Activated naive CD4-positive, alpha-beta T cell treated with anti-CD3 and anti-CD28 coated beads for 36 hours (primary cell): ENCODE results near the gene CXCL16. TPM values are rescaled to one million over a fixed set of nuclear protein-coding genes. Genes with fewer than 3 reads are reported as not detected.
"Not testable (repeated sequence)": the region's sequence is repeated elsewhere in the genome, so short reads cannot be mapped to it uniquely, and the experiment has no call there.

Experiments used
- CTCF ChIA-PET: fragments of 350-600 bp; sonication (Branson Sonifier 250); formaldehyde crosslinking; loops from one replicate; lab custom pipeline; 2021; ENCODE audit warnings: antibody characterized with exemption; lab: Charles Lee
- DNase-seq: peaks from one replicate; pipeline ENCODE4 v3.0.0-alpha.2; 2020
- H3K27ac Mint-ChIP-seq: one replicate; pipeline ENCODE4 v1.8.0; 2021; ENCODE audit warnings: mild to moderate bottlenecking, mixed read lengths
- H3K27me3 Mint-ChIP-seq: one replicate; pipeline ENCODE4 v1.8.0; 2021; ENCODE audit warnings: low read depth, mixed read lengths
- H3K36me3 Mint-ChIP-seq: one replicate; pipeline ENCODE4 v1.8.0; 2021; ENCODE audit warnings: low read depth, mixed read lengths
- H3K4me1 Mint-ChIP-seq: one replicate; pipeline ENCODE4 v1.8.0; 2021; ENCODE audit warnings: low read depth, mixed read lengths
- H3K4me3 Mint-ChIP-seq: one replicate; pipeline ENCODE4 v1.8.0; 2021; ENCODE audit warnings: mild to moderate bottlenecking, moderate library complexity, mixed read lengths
- H3K9me3 Mint-ChIP-seq: one replicate; pipeline ENCODE4 v1.8.0; 2021; ENCODE audit warnings: mixed read lengths
- intact Hi-C: fragments of 100-400 bp; cut with micrococcal nuclease; formaldehyde crosslinking; loops from one replicate; pipeline ENCODE4 v1.15.1; 2023
- total RNA-seq, 2 experiments: library from RNA; stranded (reverse); gene quantifications; one replicate each; pipeline ENCODE4 v1.2.3, GENCODE V29; 2021

The CXCL16 gene
- total RNA-seq, 2 experiments from 2014 or later: 2.0 to 2.3 TPM

GRCh38 chr17:4716081-4716480 is 23.6 kb downstream of the CXCL16 start:
- Mint-ChIP-seq H3K27me3 (no peaks in the 10 kb centered on the region), H3K4me3 (no peak overlapping the region), H3K9me3 (no peaks in the 10 kb centered on the region), H3K27ac (peak overlapping the region; percentile 36), H3K4me1 (peaks cover 39% of the 10 kb centered on the region), H3K36me3 (peaks cover 31% of the 10 kb centered on the region)
- intact Hi-C loops: loop anchor here (10.0 kb wide), 1 partner anchor 571 kb away; the partner anchor contains the start of genes CYB5D2 and ZZEF1
- CTCF ChIA-PET: no interaction called here
- DNase-seq: no peak

GRCh38 chr17:4715063-4715744 is 24.5 kb downstream of the CXCL16 start:
- CTCF ChIA-PET: no interaction called here
- Mint-ChIP-seq H3K36me3 (peaks cover 32% of the 10 kb centered on the region), H3K27ac (peak overlapping the region; percentile 91), H3K4me3 (peak overlapping the region; percentile 67), H3K27me3 (no peaks in the 10 kb centered on the region), H3K9me3 (no peaks in the 10 kb centered on the region), H3K4me1 (peaks cover 39% of the 10 kb centered on the region)
- intact Hi-C loops: loop anchor here (10.0 kb wide), 1 partner anchor 570 kb away; the partner anchor contains the start of genes CYB5D2 and ZZEF1
- peak; percentile 56 for DNase-seq

- CTCF ChIA-PET: interaction anchor here (0.6 to 1.1 kb wide), 2 partner anchors 11 to 18 kb away, joined by 3 to 4 read pairs; no protein-coding TSS in a partner anchor
- Mint-ChIP-seq H3K36me3 (peaks cover 28% of the 10 kb centered on the region), H3K4me1 (peaks cover 42% of the 10 kb centered on the region), H3K4me3 (peak overlapping the region; percentile 67), H3K27ac (peak overlapping the region; percentile 91)
- H3K27me3 Mint-ChIP-seq, H3K9me3 Mint-ChIP-seq, DNase-seq: not testable (repeated sequence)
- intact Hi-C loops: loop anchor here (5.0 to 10.0 kb wide), 4 partner anchors 118 to 570 kb away; partner anchors contain the start of genes CYB5D2, MINK1, RABEP1 and UBE2G1
Measured at GRCh38 chr17:4714340-4715062, 25.2 kb downstream of the CXCL16 start.

- CTCF ChIA-PET: interaction anchor here (0.6 to 1.5 kb wide), 2 partner anchors 8 to 78 kb away, joined by 3 to 8 read pairs; no protein-coding TSS in a partner anchor
- no peak for DNase-seq
- intact Hi-C loops: loop anchor here (5.0 to 10.0 kb wide), 4 partner anchors 120 to 570 kb away; partner anchors contain the start of genes CYB5D2, MINK1, RABEP1 and UBE2G1
- Mint-ChIP-seq H3K27ac (peak overlapping the region; percentile 85), H3K9me3 (no peaks in the 10 kb centered on the region), H3K36me3 (peaks cover 21% of the 10 kb centered on the region), H3K4me3 (peak overlapping the region; percentile 80), H3K4me1 (peaks cover 52% of the 10 kb centered on the region), H3K27me3 (no peaks in the 10 kb centered on the region)
Measured at GRCh38 chr17:4712526-4712925, 27.2 kb downstream of the CXCL16 start.

GRCh38 chr17:4711661-4712181 is 28.0 kb downstream of the CXCL16 start:
- Mint-ChIP-seq H3K4me1 (peaks cover 52% of the 10 kb centered on the region), H3K27ac (peak overlapping the region; percentile 85), H3K36me3 (peaks cover 13% of the 10 kb centered on the region), H3K4me3 (peak overlapping the region; percentile 80), H3K27me3 (no peaks in the 10 kb centered on the region), H3K9me3 (no peaks in the 10 kb centered on the region)
- intact Hi-C loops: loop anchor here (2.0 to 10.0 kb wide), 6 partner anchors 121 to 571 kb away; partner anchors contain the start of genes CYB5D2, MINK1, PFN1 and RABEP1
- DNase-seq: peak; percentile 18
- CTCF ChIA-PET: interaction anchor here (0.8 to 1.5 kb wide), 2 partner anchors 9 to 79 kb away, joined by 3 to 8 read pairs; no protein-coding TSS in a partner anchor

- Mint-ChIP-seq H3K9me3 (no peaks in the 10 kb centered on the region), H3K36me3 (peaks cover 17% of the 10 kb centered on the region)
- intact Hi-C loops: loop anchor here (1.0 to 10.0 kb wide), 14 partner anchors 9 to 571 kb away; partner anchors contain the start of genes C17orf107, CYB5D2, MED11 and MINK1
Measured at GRCh38 chr17:4710693-4711634, 28.8 kb downstream of the CXCL16 start.

GRCh38 chr17:4709794-4710692 is 29.7 kb downstream of the CXCL16 start, which contains the start of gene ARRB2:
ARRB2 (plus strand) TSS chr17:4710632; CDS start chr17:4710722, 90 bp downstream.
- peak within 1 kb of the TSS; percentile 85 for H3K27ac Mint-ChIP-seq
- no peaks in the 10 kb centered on the region for H3K27me3 Mint-ChIP-seq
- peak within 1 kb of the TSS; percentile 80 for H3K4me3 Mint-ChIP-seq
- peak; percentile 97 for DNase-seq
- no peaks in the 10 kb centered on the region for H3K9me3 Mint-ChIP-seq
- H3K36me3 Mint-ChIP-seq: peaks cover 13% of the 10 kb centered on the region
- CTCF ChIA-PET: interaction anchor here (0.6 to 1.8 kb wide), 5 partner anchors 14 to 195 kb away, joined by 3 to 12 read pairs (median 3); no protein-coding TSS in a partner anchor
- intact Hi-C loops: loop anchor here (1.0 to 10.0 kb wide), 14 partner anchors 8 to 572 kb away; partner anchors contain the start of genes C17orf107, CYB5D2, MED11 and MINK1
- H3K4me1 Mint-ChIP-seq: peaks cover 56% of the 10 kb centered on the region

More at GRCh38 chr17:4710693-4711634, 28.8 kb downstream of the CXCL16 start:
- CTCF ChIA-PET: interaction anchor here (0.7 to 1.8 kb wide), 7 partner anchors 8 to 194 kb away, joined by 3 to 12 read pairs (median 3); no protein-coding TSS in a partner anchor
- Mint-ChIP-seq H3K4me1 (peaks cover 57% of the 10 kb centered on the region), H3K4me3 (peak overlapping the region; percentile 80), H3K27ac (peak overlapping the region; percentile 85), H3K27me3 (no peaks in the 10 kb centered on the region)
- peak; percentile 72 for DNase-seq

- Mint-ChIP-seq H3K27ac (peak overlapping the region; percentile 44), H3K27me3 (no peaks in the 10 kb centered on the region), H3K4me1 (peaks cover 48% of the 10 kb centered on the region), H3K9me3 (no peaks in the 10 kb centered on the region), H3K4me3 (peak overlapping the region; percentile 62), H3K36me3 (peaks cover 20% of the 10 kb centered on the region)
- peak; percentile 80 for DNase-seq
- CTCF ChIA-PET: interaction anchor here (0.6 kb wide), 1 partner anchor 38 kb away, joined by 3 read pairs; no protein-coding TSS in a partner anchor
- intact Hi-C loops: no loop called here
Measured at GRCh38 chr17:4708436-4708835, 31.3 kb downstream of the CXCL16 start.

- CTCF ChIA-PET: interaction anchor here (1.0 kb wide), 1 partner anchor 84 kb away, joined by 3 read pairs; no protein-coding TSS in a partner anchor
- Mint-ChIP-seq H3K9me3 (no peaks in the 10 kb centered on the region), H3K4me3 (peak overlapping the region; percentile 23), H3K4me1 (peaks cover 52% of the 10 kb centered on the region), H3K27ac (no peak overlapping the region), H3K36me3 (peaks cover 17% of the 10 kb centered on the region), H3K27me3 (no peaks in the 10 kb centered on the region)
- intact Hi-C loops: no loop called here
- DNase-seq: no peak
Measured at GRCh38 chr17:4706121-4706520, 33.6 kb downstream of the CXCL16 start.

GRCh38 chr17:4704991-4705390 is 34.7 kb downstream of the CXCL16 start:
- H3K9me3 Mint-ChIP-seq: no peaks in the 10 kb centered on the region
- DNase-seq: no peak
- peaks cover 58% of the 10 kb centered on the region for H3K4me1 Mint-ChIP-seq
- H3K36me3 Mint-ChIP-seq: peaks cover 14% of the 10 kb centered on the region
- peak overlapping the region; percentile 93 for H3K4me3 Mint-ChIP-seq
- peak overlapping the region; percentile 96 for H3K27ac Mint-ChIP-seq
- CTCF ChIA-PET: no interaction called here
- intact Hi-C loops: no loop called here
- no peaks in the 10 kb centered on the region for H3K27me3 Mint-ChIP-seq
